AG10803 (cell line): ENCODE results near the gene NIN.

Experiments
- DNase-seq: peaks from one replicate; pipeline ENCODE4 v3.0.0; 2010; ENCODE audit warnings: low read depth
- H3K4me3 ChIP-seq: 2 replicates; pipeline ENCODE4 v1.5.1; 2011; ENCODE audit warnings: mild to moderate bottlenecking, low read length, control low read depth
- CTCF ChIP-seq: conservative IDR thresholded peaks from 2 replicates; pipeline ENCODE4 v1.5.1; 2011; ENCODE audit warnings: mild to moderate bottlenecking, low read length, control low read depth, inconsistent platforms

Gene NIN

GRCh38 chr14:50830932-50831725 is at the start of gene NIN:
NIN (minus strand) TSS chr14:50831162; CDS start chr14:50822056, 9,106 bp downstream.
- DNase-seq, result peak; percentile 79
- TF ChIP-seq CTCF, result no peak

GRCh38 chr14:50875359-50876070 is 44.6 kb upstream of the NIN start:
- TF ChIP-seq CTCF, result no peak
- H3K4me3 ChIP-seq, result no peak overlapping the region
- DNase-seq, result peak; percentile 26

More at GRCh38 chr14:50830932-50831725, at the start of gene NIN:
- peak within 1 kb of the TSS; percentile 75 for H3K4me3 ChIP-seq

- no peak overlapping the region for H3K4me3 ChIP-seq
- no peak for TF ChIP-seq CTCF
- DNase-seq, result no peak
Measured at GRCh38 chr14:50874757-50875156, 43.8 kb upstream of the NIN start.

GRCh38 chr14:50871914-50872732 is 41.2 kb upstream of the NIN start, which contains the start of gene ABHD12B:
ABHD12B (plus strand) TSS chr14:50872053; CDS start chr14:50872175, 122 bp downstream.
- no peak within 1 kb of the TSS for H3K4me3 ChIP-seq
- DNase-seq, result peak; percentile 3
- no peak for TF ChIP-seq CTCF

GRCh38 chr14:50871228-50871627 is 40.3 kb upstream of the NIN start:
- no peak for TF ChIP-seq CTCF
- no peak overlapping the region for H3K4me3 ChIP-seq
- DNase-seq, result no peak

- no peak for TF ChIP-seq CTCF
- no peak for DNase-seq
- no peak overlapping the region for H3K4me3 ChIP-seq
Measured at GRCh38 chr14:50865391-50866076, 34.6 kb upstream of the NIN start.
